T47D (cell line): ENCODE measurements around the gene FRMPD1.

Experiments
- DNase-seq, 2 experiments: peaks; one replicate each; pipeline versions ENCODE4 v3.0.0 to v3.0.0-alpha.2; 2011 to 2012; ENCODE audit warnings: low read depth in 1 of 2, low spot score in 1 of 2
- JUND ChIP-seq: IDR thresholded peaks from 2 replicates; pipeline ENCODE4 v1.6.1; 2012; ENCODE audit warnings: low read depth
- in situ Hi-C: cut with HindIII; loops from 2 replicates; pipeline ENCODE4 v1.10.0; 2016; ENCODE audit warnings: low sequenced_read_pairs, low pct_unique_long_range_greater_than_20kb

The FRMPD1 gene

GRCh38 chr9:37784616-37785483 lies 134.1 kb downstream of the FRMPD1 start, which contains the start of gene EXOSC3:
EXOSC3 (minus strand) TSS chr9:37785064; CDS start chr9:37785044, 20 bp downstream.
- peak; percentile 77 to 93 for DNase-seq
- TF ChIP-seq JUND: no peak
- in situ Hi-C loops: no loop called here

- in situ Hi-C loops: no loop called here
- DNase-seq: no peak
- no peak for TF ChIP-seq JUND
Measured at GRCh38 chr9:37787059-37787458, 136.3 kb downstream of the FRMPD1 start.

- in situ Hi-C loops: no loop called here
- no peak for TF ChIP-seq JUND
Measured at GRCh38 chr9:37788332-37788731, 137.6 kb downstream of the FRMPD1 start.

GRCh38 chr9:37790096-37790495 lies 139.3 kb downstream of the FRMPD1 start:
- no peak for DNase-seq
- in situ Hi-C loops: no loop called here
- TF ChIP-seq JUND: no peak

More at GRCh38 chr9:37788332-37788731, 137.6 kb downstream of the FRMPD1 start:
- no peak for DNase-seq

GRCh38 chr9:37792122-37792521 lies 141.4 kb downstream of the FRMPD1 start:
- in situ Hi-C loops: no loop called here
- no peak for DNase-seq

GRCh38 chr9:37796232-37796631 lies 145.5 kb downstream of the FRMPD1 start:
- no peak for TF ChIP-seq JUND
- in situ Hi-C loops: no loop called here
- no peak for DNase-seq

More at GRCh38 chr9:37792122-37792521, 141.4 kb downstream of the FRMPD1 start:
- TF ChIP-seq JUND: no peak
